Colonic mucosa (tissue), 4 donors: Measurements from ENCODE around the gene D2HGDH. TPM values are rescaled to one million over a fixed set of nuclear protein-coding genes. Genes with fewer than 3 reads are reported as not detected.

Experiments used
- DNase-seq: peaks from one replicate; pipeline ENCODE4 v3.0.0-alpha.2; 2020
- H3K27ac ChIP-seq: fragments of 200-600 bp; one replicate; pipeline ENCODE4 v1.8.0; 2021
- H3K27me3 ChIP-seq: fragments of 200-600 bp; one replicate; pipeline ENCODE4 v1.8.0; 2021
- H3K36me3 ChIP-seq: fragments of 200-600 bp; one replicate; pipeline ENCODE4 v1.8.0; 2021
- H3K4me1 ChIP-seq: fragments of 200-600 bp; one replicate; pipeline ENCODE4 v1.8.0; 2021; ENCODE audit warnings: mild to moderate bottlenecking
- H3K4me3 ChIP-seq: fragments of 200-600 bp; one replicate; pipeline ENCODE4 v1.8.0; 2021
- H3K9ac ChIP-seq, 2 donors: one replicate each; pipeline ENCODE4 v1.7.0; 2013; ENCODE audit warnings: control low read depth in 2 of 2, low read depth in 2 of 2, low read length in 2 of 2
- H3K9me3 ChIP-seq: fragments of 200-600 bp; one replicate; pipeline ENCODE4 v1.8.0; 2021
- CTCF ChIP-seq: fragments of 200-600 bp; IDR thresholded peaks from one replicate; pipeline ENCODE4 v1.8.0; 2022; ENCODE audit warnings: antibody characterized with exemption, mild to moderate bottlenecking
- intact Hi-C: fragments of 100-400 bp; cut with DNase I; formaldehyde crosslinking; loops from one replicate; pipeline ENCODE4 v1.14.1; 2022
- total RNA-seq, 2 donors: library from RNA; stranded (reverse); fragmentation: NEBNext Ultra II Directional in 1 of 2; extraction: Animal tissue kit (Norgen Biotek cat#: 25700) in 1 of 2; gene quantifications; one replicate each; pipeline ENCODE4 v1.2.1, GENCODE V29; 2021
- donor health status: healthy.
- donor health status: DM: no; HTN: no; CAD: no.
- donor health status: DM: no; HTN: no; CAD: no.

The D2HGDH gene
- total RNA-seq, 2 donors from 2014 or later = 42.0 to 76.6 TPM

DNA sequence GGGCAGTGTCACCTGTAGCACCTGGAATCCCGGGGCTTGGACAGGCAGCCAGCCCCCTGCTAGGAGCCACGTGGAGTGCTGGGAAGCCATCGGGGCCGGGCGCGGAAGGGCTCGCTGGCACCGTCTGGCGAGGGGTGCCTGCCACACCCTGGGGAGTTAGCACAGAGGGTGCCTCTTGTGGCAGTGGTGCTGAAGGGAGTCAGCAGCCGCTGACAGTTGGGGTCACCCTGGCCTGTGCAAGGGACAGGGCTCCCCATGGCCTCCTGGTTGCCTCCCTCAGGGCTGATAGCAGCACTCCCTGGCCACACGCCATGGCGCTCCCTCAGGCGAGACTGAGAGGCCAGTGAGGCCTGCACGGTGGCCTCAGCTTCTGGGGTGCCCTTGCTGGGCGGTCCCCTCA, 13.9 kb upstream of the D2HGDH start:
- intact Hi-C loops = no loop called here
- Histone ChIP-seq H3K27me3 (no peaks in the 10 kb centered on the region), H3K4me3 (no peak overlapping the region), H3K9me3 (no peaks in the 10 kb centered on the region), H3K27ac (no peak overlapping the region), H3K36me3 (peaks cover 9% of the 10 kb centered on the region), H3K9ac (no peak overlapping the region), H3K4me1 (no peaks in the 10 kb centered on the region)
- no peak for DNase-seq
- no peak for TF ChIP-seq CTCF

- H3K4me3 ChIP-seq = no peak overlapping the region
- intact Hi-C loops = no loop called here
- TF ChIP-seq CTCF = no peak
- H3K9me3 ChIP-seq = no peaks in the 10 kb centered on the region
- H3K36me3 ChIP-seq = peaks cover 9% of the 10 kb centered on the region
- H3K9ac ChIP-seq = no peak overlapping the region
- H3K27ac ChIP-seq = no peak overlapping the region
- DNase-seq = no peak
- no peaks in the 10 kb centered on the region for H3K4me1 ChIP-seq
- no peaks in the 10 kb centered on the region for H3K27me3 ChIP-seq
These were observed 12.6 kb upstream of the D2HGDH start for GRCh38 chr2:241721852-241722251.

GRCh38 chr2:241722896-241723454, 11.5 kb upstream of the D2HGDH start:
- H3K4me3 ChIP-seq = no peak overlapping the region
- intact Hi-C loops = no loop called here
- no peaks in the 10 kb centered on the region for H3K27me3 ChIP-seq
- H3K4me1 ChIP-seq = no peaks in the 10 kb centered on the region
- no peak for DNase-seq
- no peak for TF ChIP-seq CTCF
- H3K27ac ChIP-seq = no peak overlapping the region
- H3K9ac ChIP-seq = no peak overlapping the region
- H3K9me3 ChIP-seq = no peaks in the 10 kb centered on the region
- peaks cover 9% of the 10 kb centered on the region for H3K36me3 ChIP-seq

DNA sequence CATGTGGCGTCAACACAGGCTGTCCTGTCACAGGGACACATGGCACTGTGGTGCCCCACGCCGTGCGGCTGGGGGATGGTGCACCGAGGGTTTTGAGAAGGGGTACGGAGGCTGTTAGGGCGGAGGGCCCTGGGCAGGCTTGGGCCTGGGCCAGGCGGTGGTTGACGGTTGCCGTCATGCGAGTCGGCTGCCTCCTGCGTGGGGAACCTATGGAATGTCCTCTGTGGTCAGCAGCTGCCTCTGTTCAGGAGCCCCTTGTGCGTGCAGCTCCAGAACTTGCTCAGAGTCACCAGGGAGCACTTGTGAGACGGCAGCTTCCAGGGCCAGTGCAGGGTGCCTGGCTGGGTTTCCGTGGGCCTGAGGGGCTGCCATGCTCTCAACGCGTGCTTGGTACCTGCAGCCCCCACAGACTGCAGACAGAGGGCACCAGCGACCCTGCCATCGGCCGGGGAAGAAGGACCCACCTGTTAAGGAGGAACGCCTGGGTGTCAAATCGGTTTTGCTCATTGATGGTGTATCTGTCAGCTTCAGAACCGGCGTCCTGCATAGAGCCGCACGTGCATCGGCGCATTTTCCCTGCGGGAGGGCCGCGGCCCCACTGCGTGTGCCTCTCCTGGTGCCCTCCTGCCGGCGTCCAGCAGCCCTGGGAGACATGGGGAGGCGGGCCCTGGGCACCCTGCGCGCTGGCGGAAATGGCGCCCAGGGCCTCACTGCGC, 10.0 kb upstream of the D2HGDH start:
- H3K4me1 ChIP-seq = no peaks in the 10 kb centered on the region
- no peaks in the 10 kb centered on the region for H3K9me3 ChIP-seq
- H3K27ac ChIP-seq = no peak overlapping the region
- H3K4me3 ChIP-seq = no peak overlapping the region
- no peak for TF ChIP-seq CTCF
- H3K36me3 ChIP-seq = peaks cover 9% of the 10 kb centered on the region
- no peak for DNase-seq
- intact Hi-C loops = no loop called here
- no peaks in the 10 kb centered on the region for H3K27me3 ChIP-seq
- no peak overlapping the region for H3K9ac ChIP-seq

DNA sequence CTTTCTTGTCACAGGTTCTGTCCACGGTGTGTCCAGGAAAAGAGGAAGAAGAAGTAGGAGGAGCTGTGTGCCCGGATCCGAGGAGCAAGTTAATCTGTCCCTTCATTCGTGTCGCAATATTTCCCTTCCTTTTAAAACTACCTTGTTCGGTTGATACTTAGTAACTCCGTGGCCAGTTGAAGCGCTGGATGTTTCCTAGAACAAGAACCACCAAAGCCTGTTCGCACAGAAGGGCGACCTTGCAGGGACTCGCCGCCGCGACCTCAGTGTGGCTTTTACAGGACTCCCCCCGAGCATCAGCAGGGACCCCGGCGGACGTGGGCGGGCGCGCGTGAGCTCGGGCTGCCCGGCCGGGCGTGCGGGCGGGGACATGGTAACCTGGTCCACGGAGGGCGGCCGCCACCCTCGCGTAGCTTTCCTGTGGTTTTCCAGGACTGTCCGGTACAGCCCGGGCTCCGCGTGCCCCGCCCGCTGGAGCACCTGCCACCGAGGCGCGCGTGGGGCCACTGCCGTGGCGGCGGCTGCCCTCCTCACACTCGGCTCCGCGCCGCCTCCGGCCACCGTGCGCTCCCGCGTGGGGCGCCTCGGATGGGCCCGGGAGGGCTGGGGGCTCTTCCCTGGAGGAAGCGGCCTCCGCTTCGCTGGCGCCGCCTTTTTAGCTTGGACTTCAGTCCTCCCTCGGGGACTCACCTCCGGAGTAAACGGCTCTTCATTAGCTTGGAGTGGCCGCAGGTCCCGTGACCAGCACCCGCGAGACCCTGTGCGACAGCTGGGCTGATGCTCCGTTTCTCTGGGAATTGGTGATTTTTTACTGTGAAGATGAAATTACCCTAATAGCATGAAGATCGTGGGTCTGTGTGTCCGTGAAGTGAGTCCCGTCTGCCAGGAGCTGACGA, 9.2 kb upstream of the D2HGDH start:
- intact Hi-C loops = no loop called here
- Histone ChIP-seq H3K4me1 (no peaks in the 10 kb centered on the region), H3K36me3 (peaks cover 5% of the 10 kb centered on the region), H3K27me3 (no peaks in the 10 kb centered on the region), H3K9me3 (no peaks in the 10 kb centered on the region), H3K27ac (no peak overlapping the region), H3K4me3 (no peak overlapping the region), H3K9ac (no peak overlapping the region)
- no peak for DNase-seq
- TF ChIP-seq CTCF = no peak
